ENCODE results near the gene GSE1. TPM values are rescaled to one million over a fixed set of nuclear protein-coding genes. Genes with fewer than 3 reads are reported as not detected.

Gene GSE1
- total RNA-seq (2021; ENCODE audit: unreplicated experiment) (97.5 TPM), Bru-seq, nascent RNA (percentile 80 among the genes with signal in this experiment), BruChase-seq, experiment 1, labeled RNA remaining after a 2-hour chase (percentile 88 among the genes with signal in this experiment), BruChase-seq, experiment 2, labeled RNA remaining after a 6-hour chase (percentile 87 among the genes with signal in this experiment)
- 79.9 TPM for polyA plus RNA-seq (2012; ENCODE audit: insufficient read length)
- long read RNA-seq, full-length matches to known transcripts, result 2 of 224 reads
- long read RNA-seq, partial matches to known transcripts, result 123 of 224 reads
- long read RNA-seq, other reads (novel, unspliced or antisense), result 99 of 224 reads

GRCh38 chr16:85612801-85613603 lies at the start of gene GSE1:
TSS of gene GSE1 (plus strand) at chr16:85613322. CDS start at chr16:85613392, 70 bp downstream.
- POLR2A ChIA-PET, result interaction anchor here (0.9 kb wide), 1 partner anchor 50 kb away, joined by 9 read pairs; no protein-coding TSS in a partner anchor
- ATAC-seq, result peak; percentile 56

More at GRCh38 chr16:85612801-85613603, at the start of gene GSE1:
- no TSS peak for BruUV-seq (replicated peaks)
- Histone ChIP-seq H3K27me3 (ENCODE audit: control insufficient read depth, insufficient read depth, low read length) (no peaks in the 10 kb centered on the region), H3K4me1 (ENCODE audit: control insufficient read depth, insufficient read depth, low read length) (peaks cover 45% of the 10 kb centered on the region), H3K27ac (ENCODE audit: low read length) (peak within 1 kb of the TSS; percentile 88), H3K36me3 (ENCODE audit: control insufficient read depth, insufficient read depth, low read length) (no peaks in the 10 kb centered on the region; the same call in 1 of the 2 replicates), H3K9me3 (ENCODE audit: control insufficient read depth, insufficient read depth, low read depth, low read length) (no peaks in the 10 kb centered on the region), H3K4me3 (ENCODE audit: low read depth in 2 of 2, low read length in 2 of 2) (peak within 1 kb of the TSS; percentile 60 to 63)
- DNase-seq (ENCODE audit: low read depth, low spot score), result no peak
- TF ChIP-seq, protein P1, sequence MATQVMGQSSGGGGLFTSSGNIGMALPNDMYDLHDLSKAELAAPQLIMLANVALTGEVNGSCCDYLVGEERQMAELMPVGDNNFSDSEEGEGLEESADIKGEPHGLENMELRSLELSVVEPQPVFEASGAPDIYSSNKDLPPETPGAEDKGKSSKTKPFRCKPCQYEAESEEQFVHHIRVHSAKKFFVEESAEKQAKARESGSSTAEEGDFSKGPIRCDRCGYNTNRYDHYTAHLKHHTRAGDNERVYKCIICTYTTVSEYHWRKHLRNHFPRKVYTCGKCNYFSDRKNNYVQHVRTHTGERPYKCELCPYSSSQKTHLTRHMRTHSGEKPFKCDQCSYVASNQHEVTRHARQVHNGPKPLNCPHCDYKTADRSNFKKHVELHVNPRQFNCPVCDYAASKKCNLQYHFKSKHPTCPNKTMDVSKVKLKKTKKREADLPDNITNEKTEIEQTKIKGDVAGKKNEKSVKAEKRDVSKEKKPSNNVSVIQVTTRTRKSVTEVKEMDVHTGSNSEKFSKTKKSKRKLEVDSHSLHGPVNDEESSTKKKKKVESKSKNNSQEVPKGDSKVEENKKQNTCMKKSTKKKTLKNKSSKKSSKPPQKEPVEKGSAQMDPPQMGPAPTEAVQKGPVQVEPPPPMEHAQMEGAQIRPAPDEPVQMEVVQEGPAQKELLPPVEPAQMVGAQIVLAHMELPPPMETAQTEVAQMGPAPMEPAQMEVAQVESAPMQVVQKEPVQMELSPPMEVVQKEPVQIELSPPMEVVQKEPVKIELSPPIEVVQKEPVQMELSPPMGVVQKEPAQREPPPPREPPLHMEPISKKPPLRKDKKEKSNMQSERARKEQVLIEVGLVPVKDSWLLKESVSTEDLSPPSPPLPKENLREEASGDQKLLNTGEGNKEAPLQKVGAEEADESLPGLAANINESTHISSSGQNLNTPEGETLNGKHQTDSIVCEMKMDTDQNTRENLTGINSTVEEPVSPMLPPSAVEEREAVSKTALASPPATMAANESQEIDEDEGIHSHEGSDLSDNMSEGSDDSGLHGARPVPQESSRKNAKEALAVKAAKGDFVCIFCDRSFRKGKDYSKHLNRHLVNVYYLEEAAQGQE (IDR thresholded peaks at IDR 0.05; ENCODE audit: insufficient read depth in 1 of 2, low read depth in 2 of 2, low read length in 1 of 2), result no peak
- TF ChIP-seq, protein P2, sequence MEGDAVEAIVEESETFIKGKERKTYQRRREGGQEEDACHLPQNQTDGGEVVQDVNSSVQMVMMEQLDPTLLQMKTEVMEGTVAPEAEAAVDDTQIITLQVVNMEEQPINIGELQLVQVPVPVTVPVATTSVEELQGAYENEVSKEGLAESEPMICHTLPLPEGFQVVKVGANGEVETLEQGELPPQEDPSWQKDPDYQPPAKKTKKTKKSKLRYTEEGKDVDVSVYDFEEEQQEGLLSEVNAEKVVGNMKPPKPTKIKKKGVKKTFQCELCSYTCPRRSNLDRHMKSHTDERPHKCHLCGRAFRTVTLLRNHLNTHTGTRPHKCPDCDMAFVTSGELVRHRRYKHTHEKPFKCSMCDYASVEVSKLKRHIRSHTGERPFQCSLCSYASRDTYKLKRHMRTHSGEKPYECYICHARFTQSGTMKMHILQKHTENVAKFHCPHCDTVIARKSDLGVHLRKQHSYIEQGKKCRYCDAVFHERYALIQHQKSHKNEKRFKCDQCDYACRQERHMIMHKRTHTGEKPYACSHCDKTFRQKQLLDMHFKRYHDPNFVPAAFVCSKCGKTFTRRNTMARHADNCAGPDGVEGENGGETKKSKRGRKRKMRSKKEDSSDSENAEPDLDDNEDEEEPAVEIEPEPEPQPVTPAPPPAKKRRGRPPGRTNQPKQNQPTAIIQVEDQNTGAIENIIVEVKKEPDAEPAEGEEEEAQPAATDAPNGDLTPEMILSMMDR (IDR thresholded peaks at IDR 0.05), result no peak
- TF ChIP-seq SIN3A (IDR thresholded peaks at IDR 0.05; ENCODE audit: borderline replicate concordance, insufficient read depth, low read depth, low read length) (no peak), POLR2AphosphoS5 (IDR thresholded peaks at IDR 0.05; ENCODE audit: low read depth, low read length) (no peak), TCF7L2 (IDR thresholded peaks at IDR 0.05; ENCODE audit: low read depth, low read length) (no peak; the same call in 1 of the 2 replicates)
- CTCF ChIA-PET, result interaction anchor here (0.6 to 0.9 kb wide), 4 partner anchors 30 to 332 kb away, joined by 3 to 11 read pairs (median 4); no protein-coding TSS in a partner anchor
- in situ Hi-C loops (cut with HindIII; ENCODE audit: low pct_unique_long_range_greater_than_20kb, low sequenced_read_pairs), result no loop called here
- intact Hi-C loops (cut with micrococcal nuclease; ENCODE audit: unreplicated experiment), result loop anchor here (5.0 to 10.0 kb wide), 2 partner anchors 56 to 188 kb away; no protein-coding TSS in a partner anchor
